HCT116 (cell line): Measurements from ENCODE around the gene DCHS2. TPM values are rescaled to one million over a fixed set of nuclear protein-coding genes. Genes with fewer than 3 reads are reported as not detected.

ENCODE experiments used
- ATAC-seq: fragments of 200-7000 bp; cut with Tn5 transposase; 2 replicates; pipeline ENCODE4 v1.9.1; 2020; ENCODE audit warnings: mild to moderate bottlenecking, moderate library complexity
- BruUV-seq: library from RNA; stranded (reverse); fragments of 400-500 nt; replicated peaks from 2 replicates; lab custom pipeline; 2021; lab: Mats Ljungman, UMichigan
- CTCF ChIA-PET: fragments of 300-600 bp; sonication (Branson Sonifier 250); formaldehyde crosslinking; loops from one replicate; lab custom pipeline; 2021; ENCODE audit warnings: antibody characterized with exemption; lab: Charles Lee
- POLR2A ChIA-PET: fragments of 300-600, 350-600 bp; sonication (Branson Sonifier 250); formaldehyde crosslinking; loops from one replicate; lab custom pipeline; 2021; ENCODE audit warnings: antibody characterized with exemption; lab: Charles Lee
- RAD21 ChIA-PET, 2 experiments: fragments of 300-600 bp; sonication (Branson Sonifier 250); formaldehyde crosslinking; loops; one replicate each; lab custom pipeline; 2023; ENCODE audit warnings: low total read pairs in 2 of 2; ENCODE audit not compliant: uncharacterized antibody in 2 of 2, unreplicated experiment in 2 of 2, low non-redundant PET in 1 of 2; lab: Charles Lee
- DNase-seq: peaks from one replicate; pipeline ENCODE4 v3.0.0-alpha.2; 2010; ENCODE audit warnings: low read depth, low spot score
- H2AFZ ChIP-seq: fragments of 200-600 bp; shearing (Covaris generic), sonication (generic); 2 replicates; pipeline ENCODE4 v1.6.1; 2017; ENCODE audit warnings: low read depth, mixed run types, mixed read lengths, antibody characterized with exemption, low read length; ENCODE audit not compliant: poor library complexity, severe bottlenecking
- H3K27ac ChIP-seq: 2 replicates; pipeline ENCODE4 v1.5.1; 2012; ENCODE audit warnings: low read depth, low read length
- H3K27me3 ChIP-seq: fragments of 200-600 bp; sonication (generic); 2 replicates; pipeline ENCODE4 v1.6.1; 2016; ENCODE audit warnings: mixed run types, low read length, mixed read lengths; ENCODE audit not compliant: insufficient read depth
- H3K36me3 ChIP-seq, 2 experiments: fragments of 200-500 bp in 1 of 2; fragments of 200-600 bp in 1 of 2; sonication (Bioruptor generic) in 1 of 2; sonication (generic) in 1 of 2; 2 replicates each; pipeline versions ENCODE4 v1.5.1 to v1.6.1; 2014 to 2016; ENCODE audit warnings: low read length in 2 of 2, inconsistent platforms in 1 of 2, mixed read lengths in 1 of 2, mixed run types in 1 of 2; ENCODE audit not compliant: insufficient read depth in 2 of 2, control insufficient read depth in 1 of 2
- H3K4me1 ChIP-seq, 2 experiments: fragments of 200-600 bp in 1 of 2; sonication (generic) in 1 of 2; 2 replicates each; pipeline versions ENCODE4 v1.5.1 to v1.6.1; 2012 to 2017; ENCODE audit warnings: low read length in 2 of 2, inconsistent platforms in 1 of 2, mild to moderate bottlenecking in 1 of 2, mixed read lengths in 1 of 2, mixed run types in 1 of 2, moderate library complexity in 1 of 2; ENCODE audit not compliant: insufficient read depth in 2 of 2, control insufficient read depth in 1 of 2
- H3K4me2 ChIP-seq: fragments of 200-600 bp; sonication (generic); 2 replicates; pipeline ENCODE4 v1.6.1; 2017; ENCODE audit warnings: mixed run types, low read length, mixed read lengths
- H3K4me3 ChIP-seq, 2 experiments: fragments of 200-600 bp in 1 of 2; sonication (generic) in 1 of 2; replicated peaks in 1 of 2; 2 replicates each; pipeline ENCODE4 v1.5.1; 2011 to 2016; ENCODE audit warnings: low read length in 2 of 2, control low read depth in 1 of 2, low read depth in 1 of 2, mild to moderate bottlenecking in 1 of 2, mixed read lengths in 1 of 2, mixed run types in 1 of 2
- H3K79me2 ChIP-seq: fragments of 200-600 bp; sonication (generic); 2 replicates; pipeline ENCODE4 v1.6.1; 2017; ENCODE audit warnings: mild to moderate bottlenecking, mixed run types, low read length, moderate library complexity, mixed read lengths; ENCODE audit not compliant: insufficient read depth
- H3K9ac ChIP-seq: fragments of 200-600 bp; sonication (generic); 2 replicates; pipeline ENCODE4 v1.6.1; 2016; ENCODE audit warnings: low read length, mixed read lengths
- H3K9me2 ChIP-seq: fragments of 200-600 bp; sonication (generic), shearing (Covaris generic); 2 replicates; pipeline ENCODE4 v1.6.1; 2017; ENCODE audit warnings: mixed run types, mild to moderate bottlenecking, moderate library complexity; ENCODE audit not compliant: insufficient read depth
- H3K9me3 ChIP-seq, 2 experiments: fragments of 200-500 bp in 1 of 2; fragments of 200-600 bp in 1 of 2; sonication (Bioruptor generic) in 1 of 2; sonication (generic) in 1 of 2; 2 replicates each; pipeline ENCODE4 v1.6.1; 2014 to 2017; ENCODE audit warnings: low read length in 2 of 2, mixed read lengths in 2 of 2, inconsistent platforms in 1 of 2, low read depth in 1 of 2, mild to moderate bottlenecking in 1 of 2, mixed run types in 1 of 2, moderate library complexity in 1 of 2; ENCODE audit not compliant: control insufficient read depth in 1 of 2, insufficient read depth in 1 of 2
- H4K20me1 ChIP-seq: fragments of 200-600 bp; sonication (generic), shearing (Covaris generic); 2 replicates; pipeline ENCODE4 v1.6.1; 2017; ENCODE audit warnings: mixed run types, mild to moderate bottlenecking, moderate library complexity; ENCODE audit not compliant: insufficient read depth
- CBX3 ChIP-seq: IDR thresholded peaks from 2 replicates; pipeline ENCODE4 v1.6.1; 2012; ENCODE audit warnings: low read depth
- CEBPB ChIP-seq: IDR thresholded peaks from 2 replicates; pipeline ENCODE4 v1.6.1; 2012; ENCODE audit warnings: low read depth
- EZH2 ChIP-seq: fragments of 200-600 bp; sonication (generic); IDR thresholded peaks from 2 replicates; pipeline ENCODE4 v1.6.1; 2017; ENCODE audit warnings: antibody characterized with exemption, mixed run types
- EZH2phosphoT487 ChIP-seq: fragments of 200-600 bp; IDR thresholded peaks from 2 replicates; pipeline ENCODE4 v1.6.1; 2018; ENCODE audit warnings: antibody characterized with exemption, borderline replicate concordance
- MAX ChIP-seq: IDR thresholded peaks from 2 replicates; pipeline ENCODE4 v1.6.1; 2012
- POLR2AphosphoS5 ChIP-seq: IDR thresholded peaks from 2 replicates; pipeline ENCODE4 v1.6.1; 2011; ENCODE audit warnings: mild to moderate bottlenecking, low read depth, low read length, moderate library complexity
- REST ChIP-seq: IDR thresholded peaks from 2 replicates; pipeline ENCODE4 v1.6.1; 2012; ENCODE audit warnings: low read depth
- SIN3A ChIP-seq: IDR thresholded peaks from 2 replicates; pipeline ENCODE4 v1.6.1; 2012; ENCODE audit warnings: low read depth
- SP1 ChIP-seq: IDR thresholded peaks from 2 replicates; pipeline ENCODE4 v1.6.1; 2012; ENCODE audit warnings: low read depth
- TCF7L2 ChIP-seq: IDR thresholded peaks from 2 replicates; pipeline ENCODE4 v1.7.0; 2011; ENCODE audit warnings: borderline replicate concordance, inconsistent platforms; ENCODE audit not compliant: insufficient read depth, insufficient read length; ENCODE audit errors: extremely low read depth
- YY1 ChIP-seq: IDR thresholded peaks from 2 replicates; pipeline ENCODE4 v1.6.1; 2011; ENCODE audit warnings: low read length, low read depth, moderate library complexity, mild to moderate bottlenecking; ENCODE audit not compliant: insufficient replicate concordance; ENCODE audit errors: extremely low read depth
- ZBTB33 ChIP-seq: IDR thresholded peaks from 2 replicates; pipeline ENCODE4 v1.6.1; 2011; ENCODE audit warnings: mild to moderate bottlenecking, low read length, moderate library complexity; ENCODE audit not compliant: insufficient replicate concordance; ENCODE audit errors: extremely low read depth
- ZFX ChIP-seq: fragments of 450-650 bp; IDR thresholded peaks from 2 replicates; pipeline ENCODE4 v1.6.1; 2017
- intact Hi-C: fragments of 100-400 bp; cut with micrococcal nuclease; formaldehyde crosslinking; loops from 2 replicates; pipeline ENCODE4 v1.10.0; 2022
- total RNA-seq: library from RNA; stranded (reverse); gene quantifications from one replicate; pipeline ENCODE4 v1.2.1, GENCODE V29; 2021; ENCODE audit not compliant: unreplicated experiment

Gene DCHS2
- total RNA-seq, 1 experiment from 2014 or later: 0.05 TPM

- H3K79me2 ChIP-seq: no peaks in the 10 kb centered on the region
- H3K4me1 ChIP-seq: peaks cover 0 to 6% of the 10 kb centered on the region in 2 experiments; a peak in 1 of 4 replicates
- DNase-seq: no peak
- ChIA-PET POLR2A (no interaction called here), CTCF (no interaction called here), RAD21 (no interaction called here)
- no peaks in the 10 kb centered on the region for H3K36me3 ChIP-seq
- no TSS peak for BruUV-seq
- no peak overlapping the region for H3K4me2 ChIP-seq
- no peaks in the 10 kb centered on the region for H3K9me2 ChIP-seq
- no peak overlapping the region for H3K4me3 ChIP-seq
- no peaks in the 10 kb centered on the region for H4K20me1 ChIP-seq
- TF ChIP-seq CEBPB (no peak), SP1 (no peak), ZBTB33 (no peak), TCF7L2 (no peak), CBX3 (no peak), ZFX (no peak), EZH2phosphoT487 (no peak), EZH2 (no peak), SIN3A (no peak), YY1 (no peak), MAX (no peak), POLR2AphosphoS5 (no peak), REST (no peak)
- H2AFZ ChIP-seq: no peak overlapping the region
- H3K9me3 ChIP-seq: no peaks in the 10 kb centered on the region
- ATAC-seq: no peak
- no peak overlapping the region for H3K9ac ChIP-seq
- H3K27me3 ChIP-seq: no peaks in the 10 kb centered on the region
- no peak overlapping the region for H3K27ac ChIP-seq
- intact Hi-C loops: no loop called here
Observed at GRCh38 chr4:154464654-154465053, 26.9 kb downstream of the DCHS2 start.
